GM21447 (cell line): Measurements from ENCODE around the gene C1QA.

Experiments used
- ATAC-seq: cut with Tn5 transposase; IDR thresholded peaks from one replicate; pipeline ENCODE4 v1.9.1; 2021; ENCODE audit not compliant: unreplicated experiment

Gene C1QA, protein sequence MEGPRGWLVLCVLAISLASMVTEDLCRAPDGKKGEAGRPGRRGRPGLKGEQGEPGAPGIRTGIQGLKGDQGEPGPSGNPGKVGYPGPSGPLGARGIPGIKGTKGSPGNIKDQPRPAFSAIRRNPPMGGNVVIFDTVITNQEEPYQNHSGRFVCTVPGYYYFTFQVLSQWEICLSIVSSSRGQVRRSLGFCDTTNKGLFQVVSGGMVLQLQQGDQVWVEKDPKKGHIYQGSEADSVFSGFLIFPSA

GRCh38 chr1:22636353-22636752 is at the start of gene C1QA:
Gene C1QA (plus strand): TSS chr1:22636628. CDS start chr1:22637617, 989 bp downstream.
- ATAC-seq: no peak

DNA sequence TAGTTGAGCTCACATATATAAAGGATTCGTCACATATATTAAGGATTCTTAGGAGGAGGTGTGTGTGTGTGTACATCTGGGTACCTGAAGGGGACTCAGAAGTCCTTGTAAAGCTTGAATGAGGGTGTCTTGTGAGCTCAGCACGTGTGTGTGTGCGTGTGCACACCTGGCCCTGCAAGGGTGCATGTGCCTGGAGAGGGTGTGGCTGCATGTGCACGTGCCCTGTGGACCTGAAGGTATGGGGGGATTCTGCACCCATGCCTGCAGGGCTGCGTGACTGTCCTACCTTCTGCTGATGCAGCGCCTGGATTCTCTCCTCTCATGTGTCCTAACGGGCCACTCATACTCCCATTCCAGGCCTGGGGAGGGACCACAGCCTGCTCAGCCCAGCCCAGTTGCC is 49.2 kb upstream of the C1QA start:
- no peak for ATAC-seq

GRCh38 chr1:22588899-22589422 is 47.5 kb upstream of the C1QA start:
- no peak for ATAC-seq

- ATAC-seq: no peak
These were observed 44.9 kb upstream of the C1QA start for GRCh38 chr1:22591576-22591975.

GRCh38 chr1:22592051-22592450 is 44.4 kb upstream of the C1QA start:
- no peak for ATAC-seq

DNA sequence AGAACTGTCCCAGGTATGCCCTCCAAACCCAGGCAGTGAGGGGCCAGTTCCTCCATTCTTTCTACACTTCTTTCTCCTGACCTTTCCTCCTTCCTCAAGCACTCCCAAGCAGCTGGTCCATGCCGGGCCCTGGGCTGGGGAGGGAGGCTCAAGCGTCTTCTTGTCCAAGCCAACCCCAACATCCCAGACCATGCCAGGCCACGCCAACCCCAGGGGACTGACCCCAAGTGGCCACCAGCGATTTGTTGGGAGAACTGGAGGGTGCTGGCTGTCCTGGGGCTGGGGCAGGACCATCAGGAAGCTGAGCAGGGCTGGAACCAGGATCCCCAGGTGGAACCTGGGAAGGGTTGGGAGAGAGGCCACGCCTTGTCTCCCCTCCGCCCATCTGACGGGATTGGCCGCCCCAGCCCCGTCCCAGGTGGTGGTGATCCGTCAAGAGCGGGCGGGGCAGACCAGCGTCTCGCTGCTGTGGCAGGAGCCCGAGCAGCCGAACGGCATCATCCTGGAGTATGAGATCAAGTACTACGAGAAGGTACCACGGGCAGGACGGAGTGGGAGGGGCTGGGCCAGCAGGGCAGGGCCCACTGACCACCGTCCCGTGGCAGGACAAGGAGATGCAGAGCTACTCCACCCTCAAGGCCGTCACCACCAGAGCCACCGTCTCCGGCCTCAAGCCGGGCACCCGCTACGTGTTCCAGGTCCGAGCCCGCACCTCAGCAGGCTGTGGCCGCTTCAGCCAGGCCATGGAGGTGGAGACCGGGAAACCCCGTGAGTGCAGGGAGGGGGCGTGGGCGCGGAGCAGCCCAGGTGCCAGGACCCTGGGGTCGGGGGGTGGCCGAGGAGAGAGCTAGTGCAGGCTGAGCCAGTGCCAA is 43.3 kb upstream of the C1QA start:
- no peak for ATAC-seq

DNA sequence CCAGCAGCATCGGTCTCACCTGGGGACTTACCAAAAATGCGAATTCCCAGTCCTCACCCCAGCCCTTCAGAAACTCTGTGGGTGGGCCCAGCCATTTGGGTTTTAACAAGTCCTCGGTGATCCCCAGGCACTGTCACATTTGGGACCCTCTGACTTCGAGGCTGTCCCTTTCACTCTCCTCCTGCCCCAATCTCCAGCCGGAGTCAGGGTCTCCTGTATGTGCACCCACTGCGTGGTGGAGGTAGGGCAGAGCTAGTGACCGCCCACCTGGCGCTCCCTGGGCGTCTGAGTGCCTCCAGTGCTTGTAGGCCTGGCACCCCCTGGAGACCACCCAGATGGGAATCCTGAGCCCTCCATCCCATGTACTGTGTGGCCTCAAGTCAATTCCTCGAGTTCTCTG is 42.0 kb upstream of the C1QA start:
- ATAC-seq: no peak

GRCh38 chr1:22595108-22595507 is 41.3 kb upstream of the C1QA start:
- ATAC-seq: no peak

DNA sequence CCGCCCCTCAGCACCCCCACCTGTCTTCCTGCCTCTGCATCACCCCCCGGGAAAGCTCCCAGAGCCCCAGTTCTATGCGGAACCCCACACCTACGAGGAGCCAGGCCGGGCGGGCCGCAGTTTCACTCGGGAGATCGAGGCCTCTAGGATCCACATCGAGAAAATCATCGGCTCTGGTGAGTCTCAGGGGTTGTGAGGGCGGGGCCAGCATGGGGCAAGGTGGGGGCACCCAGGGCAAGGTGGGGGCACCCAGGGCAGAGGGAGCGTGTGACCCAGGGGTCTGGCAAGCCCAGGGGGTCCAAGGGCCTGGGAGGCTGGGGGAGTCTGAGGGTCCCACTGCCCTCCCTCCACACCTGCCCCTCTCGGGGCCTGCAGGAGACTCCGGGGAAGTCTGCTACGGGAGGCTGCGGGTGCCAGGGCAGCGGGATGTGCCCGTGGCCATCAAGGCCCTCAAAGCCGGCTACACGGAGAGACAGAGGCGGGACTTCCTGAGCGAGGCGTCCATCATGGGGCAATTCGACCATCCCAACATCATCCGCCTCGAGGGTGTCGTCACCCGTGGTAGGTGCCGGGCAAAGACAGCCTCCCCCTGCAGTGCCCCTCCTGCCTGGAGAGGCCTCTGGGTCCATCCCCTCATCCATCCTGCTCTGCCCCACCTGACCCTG is 39.0 kb upstream of the C1QA start:
- ATAC-seq: no peak

- ATAC-seq: no peak
These were observed 38.4 kb upstream of the C1QA start for GRCh38 chr1:22597996-22598395.

GRCh38 chr1:22598736-22599135 is 37.7 kb upstream of the C1QA start:
- no peak for ATAC-seq

DNA sequence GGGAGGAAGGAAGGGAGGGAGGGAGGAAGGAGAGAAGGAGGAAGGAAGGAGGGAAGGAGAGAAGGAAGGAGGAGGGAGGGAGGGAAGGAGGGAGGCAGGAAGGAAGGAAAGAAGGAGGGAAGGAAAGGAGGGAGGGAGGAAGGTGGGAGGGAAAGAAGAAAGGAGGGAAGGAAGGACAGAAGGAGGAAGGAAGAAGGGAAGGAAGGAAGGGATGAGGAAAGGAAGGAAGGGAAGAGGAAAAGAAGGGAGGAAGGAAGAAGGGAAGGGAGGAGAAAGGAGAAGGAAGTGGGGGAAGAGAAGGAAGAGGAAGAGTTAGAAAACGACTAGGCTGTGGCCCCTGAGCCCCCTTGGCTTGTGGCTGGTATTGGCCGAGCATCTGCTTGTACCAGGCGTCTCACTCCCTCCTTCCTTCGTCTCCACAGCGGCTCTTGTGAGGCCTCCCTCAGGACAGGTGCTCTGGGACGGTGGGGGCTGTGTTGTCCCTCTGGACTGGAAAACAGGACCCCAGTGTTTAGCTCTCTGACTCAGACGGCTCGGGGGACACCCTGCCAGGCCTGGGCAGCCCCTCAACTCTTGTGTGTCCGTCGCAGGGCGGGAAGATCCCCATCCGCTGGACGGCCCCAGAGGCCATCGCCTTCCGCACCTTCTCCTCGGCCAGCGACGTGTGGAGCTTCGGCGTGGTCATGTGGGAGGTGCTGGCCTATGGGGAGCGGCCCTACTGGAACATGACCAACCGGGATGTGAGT is 36.2 kb upstream of the C1QA start:
- ATAC-seq: no peak

DNA sequence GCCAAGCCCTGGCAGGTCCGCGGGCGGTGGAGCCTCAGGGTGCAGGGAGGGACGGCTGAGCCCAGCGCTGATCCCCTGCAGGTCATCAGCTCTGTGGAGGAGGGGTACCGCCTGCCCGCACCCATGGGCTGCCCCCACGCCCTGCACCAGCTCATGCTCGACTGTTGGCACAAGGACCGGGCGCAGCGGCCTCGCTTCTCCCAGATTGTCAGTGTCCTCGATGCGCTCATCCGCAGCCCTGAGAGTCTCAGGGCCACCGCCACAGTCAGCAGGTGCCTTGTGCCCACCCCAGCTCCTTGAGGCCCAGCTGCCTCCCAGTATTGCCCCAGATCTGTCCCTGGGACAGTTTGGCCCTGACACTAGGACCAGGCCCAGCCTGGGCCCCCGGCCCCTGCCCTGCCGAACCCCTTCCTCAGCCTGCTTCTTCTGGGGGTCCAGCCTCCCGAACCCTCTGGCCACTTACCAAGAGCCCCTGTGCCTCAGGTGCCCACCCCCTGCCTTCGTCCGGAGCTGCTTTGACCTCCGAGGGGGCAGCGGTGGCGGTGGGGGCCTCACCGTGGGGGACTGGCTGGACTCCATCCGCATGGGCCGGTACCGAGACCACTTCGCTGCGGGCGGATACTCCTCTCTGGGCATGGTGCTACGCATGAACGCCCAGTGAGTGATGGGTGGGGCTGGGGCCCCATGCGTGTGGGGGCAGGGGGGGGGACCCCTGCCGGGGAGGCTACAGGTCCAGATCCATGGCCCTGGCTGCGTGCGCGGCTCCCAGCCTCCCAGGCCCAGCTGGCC is 35.4 kb upstream of the C1QA start:
- ATAC-seq: no peak

DNA sequence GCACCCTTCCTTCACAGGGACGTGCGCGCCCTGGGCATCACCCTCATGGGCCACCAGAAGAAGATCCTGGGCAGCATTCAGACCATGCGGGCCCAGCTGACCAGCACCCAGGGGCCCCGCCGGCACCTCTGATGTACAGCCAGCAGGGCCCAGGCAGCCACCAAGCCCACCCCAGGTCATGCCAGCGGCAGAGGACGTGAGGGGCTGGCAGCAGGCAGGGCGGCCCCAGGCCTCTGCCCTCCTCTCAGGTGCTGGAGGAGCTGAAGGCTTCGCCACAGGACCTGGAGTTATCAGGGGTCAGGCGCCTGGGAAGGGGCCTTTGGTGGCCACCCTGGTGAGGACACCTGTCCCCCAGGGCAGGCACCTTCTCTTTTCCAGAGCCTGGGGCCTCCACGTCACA is 34.8 kb upstream of the C1QA start:
- ATAC-seq: no peak

DNA sequence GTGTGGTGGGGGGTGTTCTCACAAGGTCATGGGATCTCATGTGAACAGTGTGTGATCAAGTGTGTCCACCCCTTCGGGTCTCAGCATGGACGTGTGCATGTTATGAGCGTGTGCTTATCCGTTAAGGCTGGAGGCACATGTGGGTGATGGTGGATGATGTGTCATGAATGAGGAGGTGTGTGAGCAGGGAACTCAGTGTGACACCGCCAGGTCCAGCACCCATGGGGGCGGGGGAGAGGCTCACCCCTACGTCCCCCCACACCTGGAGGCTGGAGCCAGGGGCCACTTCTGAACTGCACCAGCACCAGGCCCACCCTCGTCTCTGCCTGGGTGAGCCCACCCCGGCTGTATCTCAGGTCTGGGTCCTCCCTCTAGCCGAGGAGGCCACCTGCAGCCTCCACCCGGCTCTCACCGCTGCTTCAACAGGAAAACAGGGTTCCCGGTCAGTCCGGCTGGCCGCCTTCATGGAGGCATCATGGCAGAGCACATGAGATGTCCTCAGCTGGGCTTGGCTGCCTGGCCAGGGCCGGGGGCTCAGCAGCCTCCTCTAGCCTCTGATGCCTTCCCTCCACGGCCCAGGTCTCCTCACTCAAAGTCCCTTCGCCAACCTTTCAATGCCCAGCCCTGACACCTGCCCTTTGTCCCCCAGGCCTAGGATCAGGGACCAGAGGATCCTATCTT is 34.2 kb upstream of the C1QA start:
- ATAC-seq: no peak

GRCh38 chr1:22606161-22606560 is 30.3 kb upstream of the C1QA start:
- ATAC-seq: no peak

- no peak for ATAC-seq
These were observed 29.3 kb upstream of the C1QA start for GRCh38 chr1:22607154-22607553.

DNA sequence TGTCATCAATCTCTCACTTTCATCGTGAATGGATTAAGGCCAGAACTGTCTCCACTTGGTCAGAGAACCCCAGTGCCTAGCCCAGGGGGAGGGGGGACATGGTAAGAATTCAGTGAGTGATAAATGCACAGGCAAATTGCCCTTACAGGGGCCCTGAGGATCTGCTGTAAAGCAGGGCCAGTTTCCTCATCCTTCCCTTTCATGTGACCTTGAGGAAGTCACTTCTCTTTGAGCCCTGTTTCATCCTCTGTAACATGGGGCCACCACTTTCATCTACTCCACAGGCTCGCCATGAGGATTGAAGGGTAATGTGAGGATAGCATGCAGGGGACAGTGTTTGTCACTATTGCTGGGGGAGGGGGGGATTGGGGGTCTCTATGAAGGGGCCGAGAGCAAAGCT is 28.1 kb upstream of the C1QA start:
- no peak for ATAC-seq

DNA sequence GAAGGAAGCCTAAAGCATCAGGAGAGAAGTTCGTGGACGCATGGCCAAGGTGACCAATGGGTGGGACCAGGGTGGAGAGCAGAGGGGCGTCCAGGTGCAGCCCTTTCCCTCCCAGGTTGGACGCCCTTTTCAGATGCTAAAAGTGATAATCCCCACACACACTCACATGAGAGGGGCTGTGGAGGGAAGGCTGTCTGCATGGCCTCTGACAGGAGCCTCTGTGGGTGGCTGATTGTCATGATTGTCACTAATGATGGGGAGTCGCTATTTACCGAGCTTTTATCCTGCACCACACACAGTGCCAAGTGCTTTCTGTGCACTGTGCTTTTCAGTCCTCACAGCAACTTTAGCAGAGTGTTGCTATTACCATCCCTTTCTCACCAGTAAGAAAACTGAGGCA is 27.1 kb upstream of the C1QA start:
- no peak for ATAC-seq

DNA sequence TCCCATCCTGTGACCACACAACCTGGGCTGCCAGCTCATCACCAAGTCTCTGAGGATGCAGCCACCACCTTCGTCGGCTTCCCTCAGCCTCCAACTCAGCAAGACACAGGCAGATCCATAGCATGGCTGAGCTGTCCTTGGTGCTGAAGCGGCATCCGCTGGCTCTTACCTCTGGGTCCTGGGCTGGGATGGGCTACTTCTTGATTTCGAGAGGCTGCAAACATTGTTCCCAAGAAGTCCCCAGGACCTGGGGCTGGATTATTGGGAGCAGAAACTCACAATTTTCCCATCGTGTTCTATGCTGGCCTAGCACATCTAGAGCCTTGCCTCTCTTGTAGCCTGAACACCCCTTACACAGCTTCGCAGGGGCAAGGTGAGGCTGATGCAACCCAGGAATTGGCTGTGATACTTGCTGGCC is 24.9 kb upstream of the C1QA start:
- no peak for ATAC-seq
